PC-9 (cell line): ENCODE results near the gene USH2A. TPM values are rescaled to one million over a fixed set of nuclear protein-coding genes. Genes with fewer than 3 reads are reported as not detected.

ENCODE experiments used
- BruUV-seq: library from RNA; stranded (reverse); fragments of 400-500 nt; replicated peaks from 2 replicates; lab custom pipeline; 2021; lab: Mats Ljungman, UMichigan
- CTCF ChIA-PET: fragments of 300-600 bp; sonication (Branson Sonifier 250); formaldehyde crosslinking; loops from one replicate; lab custom pipeline; 2022; ENCODE audit warnings: antibody characterized with exemption; lab: Charles Lee
- POLR2A ChIA-PET: fragments of 300-600 bp; sonication (Branson Sonifier 250); formaldehyde crosslinking; loops from one replicate; lab custom pipeline; 2022; ENCODE audit warnings: antibody characterized with exemption; ENCODE audit not compliant: unreplicated experiment; lab: Charles Lee
- DNase-seq, 2 experiments: peaks; one replicate each; pipeline versions ENCODE4 v3.0.0 to v3.0.0-alpha.2; 2015 to 2022; ENCODE audit warnings: mixed read lengths in 1 of 2
- H2AFZ ChIP-seq: fragments of 200-600 bp; sonication (generic); 2 replicates; pipeline ENCODE4 v1.8.1; 2017; ENCODE audit warnings: antibody characterized with exemption
- H3F3A ChIP-seq: fragments of 200-600 bp; sonication (generic); 2 replicates; pipeline ENCODE4 v1.8.1; 2017; ENCODE audit warnings: antibody characterized with exemption, mild to moderate bottlenecking, low read depth; ENCODE audit not compliant: insufficient read depth
- H3K27ac ChIP-seq: fragments of 200-600 bp; sonication (generic); 2 replicates; pipeline ENCODE4 v1.6.1; 2016; ENCODE audit warnings: mixed run types
- H3K27me3 ChIP-seq: fragments of 200-600 bp; sonication (generic); 2 replicates; pipeline ENCODE4 v1.6.1; 2016; ENCODE audit warnings: low read depth, mixed run types; ENCODE audit not compliant: insufficient read depth
- H3K36me3 ChIP-seq: fragments of 200-600 bp; sonication (generic); 2 replicates; pipeline ENCODE4 v1.6.1; 2016; ENCODE audit warnings: low read depth, mixed run types
- H3K4me1 ChIP-seq: fragments of 200-600 bp; sonication (generic); replicated peaks from 2 replicates; pipeline ENCODE4 v1.6.1; 2016; ENCODE audit warnings: mixed run types; ENCODE audit not compliant: insufficient read depth
- H3K4me2 ChIP-seq: fragments of 200-600 bp; sonication (generic); 2 replicates; pipeline ENCODE4 v1.6.1; 2017; ENCODE audit warnings: mixed run types
- H3K4me3 ChIP-seq: fragments of 200-600 bp; sonication (generic); 2 replicates; pipeline ENCODE4 v1.6.1; 2016; ENCODE audit warnings: mixed run types
- H3K79me2 ChIP-seq: fragments of 200-600 bp; sonication (generic); 2 replicates; pipeline ENCODE4 v1.6.1; 2017; ENCODE audit warnings: low read depth, mixed run types
- H3K9me2 ChIP-seq: fragments of 200-600 bp; sonication (generic); 2 replicates; pipeline ENCODE4 v1.8.1; 2017; ENCODE audit warnings: mild to moderate bottlenecking; ENCODE audit not compliant: insufficient read depth
- H3K9me3 ChIP-seq: fragments of 200-600 bp; sonication (generic); 2 replicates; pipeline ENCODE4 v1.8.1; 2016; ENCODE audit warnings: low read depth; ENCODE audit not compliant: insufficient read depth
- H4K20me1 ChIP-seq: fragments of 200-600 bp; sonication (generic); 2 replicates; pipeline ENCODE4 v1.8.1; 2017; ENCODE audit not compliant: insufficient read depth
- CTCF ChIP-seq: fragments of 200-600 bp; sonication (generic); conservative IDR thresholded peaks from 2 replicates; pipeline ENCODE4 v1.6.1; 2017; ENCODE audit warnings: mixed run types, antibody characterized with exemption, mild to moderate bottlenecking, moderate library complexity
- EZH2 ChIP-seq: fragments of 200-600 bp; sonication (generic); IDR thresholded peaks from 2 replicates; pipeline ENCODE4 v1.8.0; 2017; ENCODE audit warnings: antibody characterized with exemption, low read depth
- intact Hi-C: fragments of 100-400 bp; cut with micrococcal nuclease; formaldehyde crosslinking; loops from one replicate; pipeline ENCODE4 v1.10.0; 2022; ENCODE audit not compliant: unreplicated experiment
- total RNA-seq: library from RNA; stranded (reverse); gene quantifications from 2 replicates; pipeline ENCODE4 v1.2.3, GENCODE V29; 2021

Gene USH2A
- total RNA-seq, 1 experiment from 2014 or later: not detected

- no peaks in the 10 kb centered on the region for H3K36me3 ChIP-seq
- no peak for DNase-seq
- no peak overlapping the region for H3K4me2 ChIP-seq
- POLR2A ChIA-PET: no interaction called here
- H3K79me2 ChIP-seq: no peaks in the 10 kb centered on the region
- no peak for TF ChIP-seq EZH2
- no peak for TF ChIP-seq CTCF
- BruUV-seq: no TSS peak
- CTCF ChIA-PET: no interaction called here
- H3K27ac ChIP-seq: no peak overlapping the region
- no peaks in the 10 kb centered on the region for H3F3A ChIP-seq
- H3K4me3 ChIP-seq: no peak overlapping the region
- intact Hi-C loops: no loop called here
- H4K20me1 ChIP-seq: no peaks in the 10 kb centered on the region
- H3K27me3 ChIP-seq: no peaks in the 10 kb centered on the region
- no peaks in the 10 kb centered on the region for H3K9me2 ChIP-seq
- no peaks in the 10 kb centered on the region for H3K9me3 ChIP-seq
- H2AFZ ChIP-seq: peak overlapping the region; percentile 58; the same call in 1 of the 2 replicates
- H3K4me1 ChIP-seq: no peaks in the 10 kb centered on the region
Measured at GRCh38 chr1:215718575-215719287, 704.5 kb downstream of the USH2A start.

DNA sequence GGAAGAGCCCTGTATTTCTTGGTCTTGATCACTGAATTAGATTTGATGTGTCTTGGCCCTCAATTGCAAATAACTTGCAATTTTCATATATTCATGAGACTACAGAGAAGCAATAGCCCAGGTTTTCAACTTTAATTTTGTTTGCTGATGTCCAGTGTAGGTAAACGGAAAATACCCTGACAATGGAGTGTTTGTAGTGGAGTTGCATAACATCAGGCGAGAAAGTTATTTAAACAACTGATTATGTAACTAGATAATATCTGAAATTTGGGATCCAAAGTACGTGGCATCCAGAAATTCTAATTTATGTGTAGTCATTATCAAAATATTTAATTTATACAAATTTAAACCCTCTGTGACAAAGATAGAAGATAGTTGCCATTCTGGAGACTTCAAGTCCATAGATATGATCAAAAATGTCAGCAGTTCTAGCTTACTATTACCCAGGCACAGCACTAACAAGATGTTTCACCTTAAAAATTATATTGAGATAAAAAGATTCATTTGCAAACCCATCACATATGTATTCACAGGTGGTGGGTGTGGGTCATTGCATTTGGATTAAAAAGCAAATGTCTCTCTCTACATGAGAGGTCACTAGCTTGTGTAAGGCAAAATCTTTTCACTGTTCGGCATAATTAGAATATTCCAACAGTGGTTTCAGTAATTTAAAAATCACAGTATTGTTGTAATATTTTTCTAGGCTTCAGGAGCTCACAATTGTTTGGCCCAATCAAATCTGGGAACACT is 705.4 kb downstream of the USH2A start:
- no peak overlapping the region for H3K27ac ChIP-seq
- H3K9me3 ChIP-seq: no peaks in the 10 kb centered on the region
- H3K9me2 ChIP-seq: no peaks in the 10 kb centered on the region
- no peaks in the 10 kb centered on the region for H3F3A ChIP-seq
- 0 out of 2 replicates have a peak overlapping the region, but pooled peaks have one; percentile 58 for H2AFZ ChIP-seq
- TF ChIP-seq CTCF (no peak), EZH2 (no peak)
- ChIA-PET CTCF (no interaction called here), POLR2A (no interaction called here)
- H3K27me3 ChIP-seq: no peaks in the 10 kb centered on the region
- BruUV-seq: no TSS peak
- H3K4me1 ChIP-seq: no peaks in the 10 kb centered on the region
- no peaks in the 10 kb centered on the region for H4K20me1 ChIP-seq
- H3K79me2 ChIP-seq: no peaks in the 10 kb centered on the region
- no peak overlapping the region for H3K4me3 ChIP-seq
- no peak for DNase-seq
- no peak overlapping the region for H3K4me2 ChIP-seq
- intact Hi-C loops: no loop called here
- H3K36me3 ChIP-seq: no peaks in the 10 kb centered on the region

DNA sequence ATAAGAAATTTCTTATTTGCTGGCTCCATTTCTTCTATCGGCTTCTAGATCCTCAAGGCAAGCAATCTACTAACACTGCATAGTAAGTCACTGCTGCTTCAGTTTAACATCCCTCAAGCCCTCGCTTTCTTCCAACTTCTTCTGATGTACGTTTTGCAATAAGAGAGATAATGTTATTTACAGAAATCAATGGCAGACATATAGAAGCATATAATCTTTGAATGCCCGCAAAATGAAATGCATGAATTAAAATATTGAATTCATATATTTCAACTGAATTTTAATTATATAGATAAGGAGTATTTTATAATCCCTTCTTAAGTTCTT is 712.4 kb downstream of the USH2A start:
- POLR2A ChIA-PET: no interaction called here
- Histone ChIP-seq H3K27ac (no peak overlapping the region), H3K4me2 (no peak overlapping the region), H3K4me3 (no peak overlapping the region), H3K9me2 (no peaks in the 10 kb centered on the region), H4K20me1 (no peaks in the 10 kb centered on the region), H2AFZ (no peak overlapping the region), H3K79me2 (no peaks in the 10 kb centered on the region), H3K9me3 (no peaks in the 10 kb centered on the region), H3F3A (no peaks in the 10 kb centered on the region), H3K27me3 (no peaks in the 10 kb centered on the region), H3K4me1 (no peaks in the 10 kb centered on the region), H3K36me3 (no peaks in the 10 kb centered on the region)
- BruUV-seq: no TSS peak
- TF ChIP-seq EZH2: no peak
- intact Hi-C loops: no loop called here
- CTCF ChIA-PET: interaction anchor here (0.6 kb wide), 1 partner anchor 15 kb away, joined by 3 read pairs; no protein-coding TSS in a partner anchor
- DNase-seq: no peak
